Chondrocyte (in vitro differentiated cells): Measurements from ENCODE around the gene PPP2R5A. TPM values are rescaled to one million over a fixed set of nuclear protein-coding genes. Genes with fewer than 3 reads are reported as not detected.

Experiments
- DNase-seq: peaks from one replicate; pipeline ENCODE4 v3.0.0; 2021; ENCODE audit warnings: mixed read lengths, low spot score
- H3K27ac Mint-ChIP-seq: one replicate; pipeline ENCODE4 v1.8.0; 2021; ENCODE audit warnings: mild to moderate bottlenecking, moderate library complexity, mixed read lengths; ENCODE audit not compliant: unreplicated experiment
- H3K27me3 Mint-ChIP-seq: 2 replicates; pipeline ENCODE4 v1.8.0; 2021; ENCODE audit warnings: low read depth, mixed read lengths
- H3K36me3 Mint-ChIP-seq: 2 replicates; pipeline ENCODE4 v1.8.0; 2021; ENCODE audit warnings: low read depth, mixed read lengths
- H3K4me1 Mint-ChIP-seq: 2 replicates; pipeline ENCODE4 v1.8.0; 2021; ENCODE audit warnings: low read depth, mild to moderate bottlenecking, mixed read lengths
- H3K4me3 Mint-ChIP-seq: one replicate; pipeline ENCODE4 v1.8.0; 2021; ENCODE audit warnings: mild to moderate bottlenecking, moderate library complexity, mixed read lengths; ENCODE audit not compliant: unreplicated experiment
- H3K9me3 Mint-ChIP-seq: 2 replicates; pipeline ENCODE4 v1.8.0; 2021; ENCODE audit warnings: low read depth, mixed read lengths
- total RNA-seq: library from RNA; stranded (reverse); gene quantifications from 3 replicates; pipeline ENCODE4 v1.2.1, GENCODE V29; 2021
- TF ChIP-seq, protein P1 (sequence below): fragments of 200-600 bp; sonication (generic); IDR thresholded peaks from 2 replicates; pipeline ENCODE4 v1.5.0; 2021; ENCODE audit warnings: antibody characterized with exemption, mild to moderate bottlenecking, moderate library complexity

The PPP2R5A gene
- total RNA-seq, 1 donor from 2014 or later: 16.8 TPM

DNA sequence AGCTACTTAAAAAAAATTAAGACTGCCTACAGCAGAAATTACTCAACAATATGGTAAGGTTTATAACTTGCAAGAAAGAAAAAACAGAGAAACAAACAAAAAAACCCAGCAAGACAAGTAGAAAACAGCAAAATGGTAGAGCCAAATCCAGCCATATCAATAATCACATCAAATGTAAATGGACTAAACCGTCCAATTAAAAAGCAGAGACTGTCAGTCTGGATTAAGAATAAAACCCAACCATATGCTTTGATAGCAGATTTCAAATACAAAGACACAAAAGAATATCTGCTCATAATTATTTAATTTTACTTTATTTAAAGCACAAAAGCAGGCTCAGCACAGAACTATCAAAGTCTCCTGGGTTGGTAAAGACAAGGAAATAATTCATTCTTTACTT lies 112.0 kb downstream of the PPP2R5A start:
- peaks cover 25% of the 10 kb centered on the region for H3K9me3 Mint-ChIP-seq
- no peak overlapping the region for H3K27ac Mint-ChIP-seq
- TF ChIP-seq, protein P1, sequence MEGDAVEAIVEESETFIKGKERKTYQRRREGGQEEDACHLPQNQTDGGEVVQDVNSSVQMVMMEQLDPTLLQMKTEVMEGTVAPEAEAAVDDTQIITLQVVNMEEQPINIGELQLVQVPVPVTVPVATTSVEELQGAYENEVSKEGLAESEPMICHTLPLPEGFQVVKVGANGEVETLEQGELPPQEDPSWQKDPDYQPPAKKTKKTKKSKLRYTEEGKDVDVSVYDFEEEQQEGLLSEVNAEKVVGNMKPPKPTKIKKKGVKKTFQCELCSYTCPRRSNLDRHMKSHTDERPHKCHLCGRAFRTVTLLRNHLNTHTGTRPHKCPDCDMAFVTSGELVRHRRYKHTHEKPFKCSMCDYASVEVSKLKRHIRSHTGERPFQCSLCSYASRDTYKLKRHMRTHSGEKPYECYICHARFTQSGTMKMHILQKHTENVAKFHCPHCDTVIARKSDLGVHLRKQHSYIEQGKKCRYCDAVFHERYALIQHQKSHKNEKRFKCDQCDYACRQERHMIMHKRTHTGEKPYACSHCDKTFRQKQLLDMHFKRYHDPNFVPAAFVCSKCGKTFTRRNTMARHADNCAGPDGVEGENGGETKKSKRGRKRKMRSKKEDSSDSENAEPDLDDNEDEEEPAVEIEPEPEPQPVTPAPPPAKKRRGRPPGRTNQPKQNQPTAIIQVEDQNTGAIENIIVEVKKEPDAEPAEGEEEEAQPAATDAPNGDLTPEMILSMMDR: no peak
- peaks cover under 1% of the 10 kb centered on the region for H3K4me1 Mint-ChIP-seq
- H3K36me3 Mint-ChIP-seq: peaks cover 24% of the 10 kb centered on the region
- no peak overlapping the region for H3K4me3 Mint-ChIP-seq
- DNase-seq: no peak
- no peaks in the 10 kb centered on the region for H3K27me3 Mint-ChIP-seq

- no peak for DNase-seq
- no peak overlapping the region for H3K27ac Mint-ChIP-seq
- H3K9me3 Mint-ChIP-seq: peaks cover 21% of the 10 kb centered on the region
- H3K27me3 Mint-ChIP-seq: no peaks in the 10 kb centered on the region
- H3K36me3 Mint-ChIP-seq: peaks cover 25% of the 10 kb centered on the region
- peaks cover 4% of the 10 kb centered on the region for H3K4me1 Mint-ChIP-seq
- TF ChIP-seq, protein P1: no peak
- no peak overlapping the region for H3K4me3 Mint-ChIP-seq
These were observed 115.8 kb downstream of the PPP2R5A start for GRCh38 chr1:212401042-212401441.

GRCh38 chr1:212401838-212402582 lies 116.8 kb downstream of the PPP2R5A start:
- H3K9me3 Mint-ChIP-seq: peaks cover 15% of the 10 kb centered on the region
- H3K4me3 Mint-ChIP-seq: no peak overlapping the region
- DNase-seq: no peak
- no peak overlapping the region for H3K27ac Mint-ChIP-seq
- TF ChIP-seq, protein P1: no peak
- peaks cover 19% of the 10 kb centered on the region for H3K36me3 Mint-ChIP-seq
- H3K4me1 Mint-ChIP-seq: peaks cover 4% of the 10 kb centered on the region
- H3K27me3 Mint-ChIP-seq: no peaks in the 10 kb centered on the region

DNA sequence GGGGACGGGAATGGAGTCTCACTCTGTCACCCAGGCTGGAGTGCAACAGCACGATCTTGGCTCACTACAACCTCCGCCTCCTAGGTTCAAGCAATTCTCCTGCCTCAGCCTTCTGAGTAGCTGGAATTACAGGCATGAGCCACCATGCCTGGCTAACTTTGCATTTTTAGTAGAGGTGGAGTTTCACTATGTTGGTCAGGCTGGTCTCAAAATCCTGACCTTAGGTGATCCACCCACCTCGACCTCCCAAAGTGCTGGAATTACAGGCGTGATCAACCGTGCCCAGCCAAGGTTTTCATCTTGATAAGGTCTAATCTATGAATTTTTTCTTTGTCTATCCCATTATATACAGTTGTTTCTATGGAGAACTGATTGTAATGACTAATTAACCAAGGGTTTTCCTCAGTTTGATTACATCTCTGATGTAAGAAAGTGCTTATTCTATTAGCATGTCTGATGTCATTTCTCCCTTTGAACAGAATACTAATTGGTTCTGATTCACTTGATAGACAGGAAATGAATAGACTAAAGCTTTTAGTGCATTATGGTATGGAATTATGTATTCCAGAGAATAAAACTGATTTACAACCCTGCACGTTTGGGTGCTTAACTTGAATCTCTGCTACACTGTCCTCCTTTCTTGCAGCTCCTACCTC lies 117.6 kb downstream of the PPP2R5A start:
- Mint-ChIP-seq H3K27me3 (no peaks in the 10 kb centered on the region), H3K4me1 (peaks cover 4% of the 10 kb centered on the region), H3K36me3 (peaks cover 16% of the 10 kb centered on the region), H3K9me3 (peaks cover 10% of the 10 kb centered on the region), H3K4me3 (no peak overlapping the region), H3K27ac (no peak overlapping the region)
- TF ChIP-seq, protein P1: no peak
- DNase-seq: no peak

DNA sequence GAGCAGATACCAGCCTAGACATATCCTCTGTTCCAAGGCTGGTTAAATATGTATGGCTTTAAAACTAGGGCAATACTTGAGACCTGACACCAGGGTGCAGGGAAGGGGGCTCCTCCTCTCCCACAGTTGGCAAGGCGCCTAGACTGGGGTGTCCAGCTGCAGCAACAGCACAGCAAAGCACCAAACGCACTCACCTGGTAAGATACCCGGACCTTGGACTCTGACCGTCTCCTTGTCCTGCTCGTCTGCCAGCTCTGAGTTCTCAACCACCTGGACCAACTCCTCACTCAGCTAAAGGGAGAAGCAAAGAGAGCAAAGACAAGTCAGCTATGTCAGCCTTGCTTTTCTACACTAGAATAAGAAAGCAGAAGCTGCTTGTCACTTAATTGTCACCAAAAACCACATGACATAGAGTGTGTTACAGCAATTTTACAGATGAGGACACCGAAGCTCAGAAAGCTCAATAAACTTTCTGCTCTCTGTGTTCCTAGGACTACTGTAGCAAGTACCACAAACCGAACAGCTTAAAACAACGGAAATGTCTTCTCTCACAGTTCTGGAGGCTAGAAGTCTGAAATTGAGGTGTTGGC lies 125.1 kb downstream of the PPP2R5A start:
- no peak for DNase-seq
- H3K27me3 Mint-ChIP-seq: no peaks in the 10 kb centered on the region
- no peak overlapping the region for H3K4me3 Mint-ChIP-seq
- H3K27ac Mint-ChIP-seq: no peak overlapping the region
- TF ChIP-seq, protein P1: no peak
- H3K4me1 Mint-ChIP-seq: peaks cover 16% of the 10 kb centered on the region
- H3K9me3 Mint-ChIP-seq: no peaks in the 10 kb centered on the region
- H3K36me3 Mint-ChIP-seq: peaks cover 17% of the 10 kb centered on the region
